ENCODE results near the gene ALDH3A1. TPM values are rescaled to one million over a fixed set of nuclear protein-coding genes. Genes with fewer than 3 reads are reported as not detected.

ALDH3A1 gene
- total and polyA plus RNA-seq, 2 of the 4 experiments (the other 2 are of a cell fraction) = not detected

DNA sequence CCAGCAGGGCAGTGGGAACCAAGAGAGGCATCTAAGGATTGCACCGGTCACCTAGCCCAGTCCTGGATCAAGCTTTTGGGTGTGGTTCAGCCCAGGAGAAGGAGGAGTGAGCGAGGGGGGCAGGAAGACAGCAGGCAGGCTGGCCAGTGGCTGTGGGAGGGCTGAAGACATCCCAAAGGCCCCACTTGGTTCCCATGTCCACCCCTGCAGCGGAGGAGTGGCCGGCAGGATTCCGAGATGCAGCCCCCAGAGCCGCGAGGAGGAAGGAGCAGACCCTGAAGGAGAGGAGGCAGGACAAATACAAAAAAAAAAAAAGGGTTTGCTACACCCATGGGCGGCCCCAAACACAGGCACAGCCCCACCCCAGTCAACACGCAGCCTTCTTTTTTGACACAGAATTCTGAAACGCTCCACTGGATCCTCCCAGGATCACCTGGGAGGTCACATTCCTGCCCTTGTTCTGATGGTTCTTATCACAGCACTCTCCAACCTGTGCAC is 30.6 kb downstream of the ALDH3A1 start:
- BruUV-seq (replicated peaks) = no TSS peak
- WGBS, 2 experiments (ENCODE audit: extremely low coverage in 2 of 2, insufficient read length in 1 of 2) = 100% methylated on average over 1 of the region's 10 CpGs; no CpG with 5 or more reads in 1 of the 2 experiments
- DNase-seq (no peak), ATAC-seq (ENCODE audit: low read depth) (no peak)
- Histone ChIP-seq H3K4me1 (ENCODE audit: control insufficient read depth, insufficient read depth, low read length) (no peaks in the 10 kb centered on the region), H3K79me1 (ENCODE audit: low read depth in 1 of 2, low read length in 2 of 2) (no peaks in the 10 kb centered on the region), H4K8ac (ENCODE audit: low read depth in 2 of 2, low read length in 2 of 2) (no peak overlapping the region), H3K18ac (ENCODE audit: low read depth, low read length) (no peak overlapping the region), H3K27me3 (ENCODE audit: control insufficient read depth, insufficient read depth, low read length) (peaks cover 22% of the 10 kb centered on the region; the same call in 1 of the 2 replicates), H3K4me2 (ENCODE audit: low read depth, low read length) (no peak overlapping the region), H3K27ac (ENCODE audit: insufficient read depth, low read length) (no peak overlapping the region), H2AK5ac (ENCODE audit: low read depth, low read length) (no peak overlapping the region), H4K5ac (ENCODE audit: low read depth, low read length) (no peak overlapping the region), H2BK120ac (ENCODE audit: low read depth, low read length) (no peak overlapping the region), H2BK5ac (ENCODE audit: low read depth, low read length, poor library complexity, severe bottlenecking) (no peak overlapping the region), H2AK9ac (replicated peaks; ENCODE audit: low read depth, low read length, poor library complexity) (no peak overlapping the region), H3K56ac (ENCODE audit: extremely low read depth, insufficient read depth, low read length) (no peak overlapping the region), H2BK15ac (ENCODE audit: low read depth, low read length) (no peak overlapping the region), H3K4me3 (ENCODE audit: insufficient read depth, low read depth, low read length) (no peak overlapping the region), H3K36me3 (ENCODE audit: control insufficient read depth, insufficient read depth, low read length) (no peaks in the 10 kb centered on the region), H4K91ac (ENCODE audit: insufficient read depth, low read depth, low read length) (no peak overlapping the region), H3K9me3 (ENCODE audit: control insufficient read depth, insufficient read depth, low read length) (no peaks in the 10 kb centered on the region), H4K20me1 (ENCODE audit: insufficient read depth, low read length) (no peaks in the 10 kb centered on the region), H3K4ac (ENCODE audit: low read depth, low read length) (no peak overlapping the region), H2AFZ (replicated peaks; ENCODE audit: low read length, poor library complexity) (no peak overlapping the region), H2BK20ac (ENCODE audit: low read depth, low read length) (no peak overlapping the region), H3K9me1 (ENCODE audit: insufficient read depth, low read length) (no peaks in the 10 kb centered on the region), H3K9ac (ENCODE audit: low read depth, low read length) (no peak overlapping the region), H3K14ac (replicated peaks; ENCODE audit: low read depth, low read length) (no peak overlapping the region), H3K23ac (ENCODE audit: low read depth, low read length) (no peak overlapping the region)
- TF ChIP-seq, protein P1, sequence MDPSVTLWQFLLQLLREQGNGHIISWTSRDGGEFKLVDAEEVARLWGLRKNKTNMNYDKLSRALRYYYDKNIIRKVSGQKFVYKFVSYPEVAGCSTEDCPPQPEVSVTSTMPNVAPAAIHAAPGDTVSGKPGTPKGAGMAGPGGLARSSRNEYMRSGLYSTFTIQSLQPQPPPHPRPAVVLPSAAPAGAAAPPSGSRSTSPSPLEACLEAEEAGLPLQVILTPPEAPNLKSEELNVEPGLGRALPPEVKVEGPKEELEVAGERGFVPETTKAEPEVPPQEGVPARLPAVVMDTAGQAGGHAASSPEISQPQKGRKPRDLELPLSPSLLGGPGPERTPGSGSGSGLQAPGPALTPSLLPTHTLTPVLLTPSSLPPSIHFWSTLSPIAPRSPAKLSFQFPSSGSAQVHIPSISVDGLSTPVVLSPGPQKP (IDR thresholded peaks at IDR 0.05; ENCODE audit: borderline replicate concordance, low read depth, low read length) = no peak
- TF ChIP-seq RAD21 (IDR thresholded peaks at IDR 0.05; ENCODE audit: low read length) (no peak), SMC3 (IDR thresholded peaks at IDR 0.05; ENCODE audit: low read depth, low read length) (no peak), NFE2L2 (IDR thresholded peaks at IDR 0.05; ENCODE audit: low read depth, low read length) (no peak), FOS (IDR thresholded peaks at IDR 0.05; ENCODE audit: low read depth, low read length) (no peak), RCOR1 (IDR thresholded peaks at IDR 0.05; ENCODE audit: insufficient replicate concordance, low read length) (no peak), MAFK (IDR thresholded peaks at IDR 0.05; ENCODE audit: low read depth, low read length) (no peak), CEBPB (IDR thresholded peaks at IDR 0.05; ENCODE audit: low read depth, low read length) (no peak), MXI1 (IDR thresholded peaks at IDR 0.05; ENCODE audit: borderline replicate concordance, low read depth, low read length) (no peak), RFX5 (IDR thresholded peaks at IDR 0.05; ENCODE audit: low read depth, low read length) (no peak)
- POLR2A ChIA-PET (ENCODE audit: unreplicated experiment) = no interaction called here
- in situ Hi-C loops (cut with MboI; ENCODE audit: low sequenced_read_pairs) = no loop called here
- intact Hi-C loops (cut with micrococcal nuclease) = no loop called here
- dilution Hi-C loops (cut with HindIII; ENCODE audit: low sequenced_read_pairs, unreplicated experiment) = no loop called here
- CTCF ChIA-PET = no interaction called here
